Trophoblast cell (in vitro differentiated cells and primary cell): ENCODE data around the gene CD40.

ENCODE experiments used
- DNase-seq, 2 donors: peaks; one replicate each; pipeline ENCODE4 v3.0.0-alpha.2; 2016
- H2AFZ ChIP-seq: 2 replicates; pipeline ENCODE4 v1.6.1; 2013; ENCODE audit warnings: low read length, moderate library complexity, mild to moderate bottlenecking; ENCODE audit not compliant: insufficient read depth, poor library complexity
- H2AK5ac ChIP-seq: 2 replicates; pipeline ENCODE4 v1.6.1; 2013; ENCODE audit warnings: mild to moderate bottlenecking, low read length
- H2BK120ac ChIP-seq: 2 replicates; pipeline ENCODE4 v1.6.1; 2013; ENCODE audit warnings: low read length, mild to moderate bottlenecking, moderate library complexity; ENCODE audit not compliant: insufficient read depth, poor library complexity
- H2BK12ac ChIP-seq: 2 replicates; pipeline ENCODE4 v1.6.1; 2013; ENCODE audit warnings: mild to moderate bottlenecking, low read length, moderate library complexity
- H2BK5ac ChIP-seq: 2 replicates; pipeline ENCODE4 v1.6.1; 2013; ENCODE audit warnings: low read length, low read depth, moderate library complexity, mild to moderate bottlenecking; ENCODE audit not compliant: poor library complexity
- H3K14ac ChIP-seq: 2 replicates; pipeline ENCODE4 v1.6.1; 2013; ENCODE audit warnings: mild to moderate bottlenecking, low read length
- H3K18ac ChIP-seq: 2 replicates; pipeline ENCODE4 v1.6.1; 2013; ENCODE audit warnings: mild to moderate bottlenecking, low read length
- H3K23ac ChIP-seq: 2 replicates; pipeline ENCODE4 v1.6.1; 2013; ENCODE audit warnings: low read length
- H3K27ac ChIP-seq: 2 replicates; pipeline ENCODE4 v1.5.1; 2013; ENCODE audit warnings: low read depth, mild to moderate bottlenecking, inconsistent platforms, low read length, moderate library complexity
- H3K27me3 ChIP-seq: 2 replicates; pipeline ENCODE4 v1.6.1; 2013; ENCODE audit warnings: inconsistent platforms, mild to moderate bottlenecking, low read length, moderate library complexity; ENCODE audit not compliant: insufficient read depth
- H3K36me3 ChIP-seq, 2 experiments: 1 replicate in 1 of 2; 2 replicates in 1 of 2; pipeline ENCODE4 v1.6.1; 2013; ENCODE audit warnings: low read length in 2 of 2, mild to moderate bottlenecking in 2 of 2, moderate library complexity in 1 of 2; ENCODE audit not compliant: insufficient read depth in 2 of 2, control insufficient read depth in 1 of 2
- H3K4ac ChIP-seq: 2 replicates; pipeline ENCODE4 v1.6.1; 2013; ENCODE audit warnings: low read depth, mild to moderate bottlenecking, low read length, moderate library complexity
- H3K4me1 ChIP-seq, 2 experiments: 1 replicate in 1 of 2; 2 replicates in 1 of 2; pipeline ENCODE4 v1.6.1; 2013; ENCODE audit warnings: low read length in 2 of 2, mild to moderate bottlenecking in 2 of 2, moderate library complexity in 1 of 2; ENCODE audit not compliant: insufficient read depth in 2 of 2, control insufficient read depth in 1 of 2
- H3K4me2 ChIP-seq: 2 replicates; pipeline ENCODE4 v1.6.1; 2013; ENCODE audit warnings: inconsistent platforms, mild to moderate bottlenecking, low read length, moderate library complexity
- H3K4me3 ChIP-seq: 2 replicates; pipeline ENCODE4 v1.5.1; 2013; ENCODE audit warnings: mild to moderate bottlenecking, low read depth, low read length, inconsistent platforms
- H3K79me1 ChIP-seq: one replicate; pipeline ENCODE4 v1.6.1; 2013; ENCODE audit warnings: low read length
- H3K79me2 ChIP-seq: 2 replicates; pipeline ENCODE4 v1.6.1; 2013; ENCODE audit warnings: low read length, mild to moderate bottlenecking; ENCODE audit not compliant: control insufficient read depth, insufficient read depth, poor library complexity
- H3K9ac ChIP-seq: 2 replicates; pipeline ENCODE4 v1.6.1; 2013; ENCODE audit warnings: mild to moderate bottlenecking, low read length
- H3K9me3 ChIP-seq: 2 replicates; pipeline ENCODE4 v1.6.1; 2013; ENCODE audit warnings: low read depth, mild to moderate bottlenecking, control low read depth, inconsistent platforms, low read length; ENCODE audit not compliant: insufficient read depth
- H4K12ac ChIP-seq: 2 replicates; pipeline ENCODE4 v1.6.1; 2013; ENCODE audit warnings: low read depth, mild to moderate bottlenecking, low read length, moderate library complexity
- H4K8ac ChIP-seq: 2 replicates; pipeline ENCODE4 v1.6.1; 2013; ENCODE audit warnings: low read depth, mild to moderate bottlenecking, low read length, moderate library complexity
- H4K91ac ChIP-seq: one replicate; pipeline ENCODE4 v1.6.1; 2013; ENCODE audit warnings: low read depth, mild to moderate bottlenecking, low read length, moderate library complexity
- WGBS: extraction: QIAGEN DNeasy Blood & Tissue Kit; methylation state at CpG from one replicate; pipeline ENCODE4 v1.1.7; 2013; ENCODE audit warnings: missing lambda C conversion rate; ENCODE audit not compliant: insufficient read length, insufficient coverage; ENCODE audit errors: extremely low coverage; 5-methylcytosine and 5-hydroxymethylcytosine counted together

The CD40 gene

GRCh38 chr20:46119547-46119946 is 1.4 kb downstream of the CD40 start:
- H3K4ac ChIP-seq: no peak overlapping the region

GRCh38 chr20:46120136-46120535 is 2.0 kb downstream of the CD40 start:
- WGBS: no CpG with 5 or more reads among the region's 2 CpGs

More at GRCh38 chr20:46119547-46119946, 1.4 kb downstream of the CD40 start:
- H3K4me1 ChIP-seq: peaks cover 22 to 24% of the 10 kb centered on the region in 2 experiments
- no peaks in the 10 kb centered on the region for H3K36me3 ChIP-seq
- peaks cover 8% of the 10 kb centered on the region for H3K79me1 ChIP-seq
- H3K9ac ChIP-seq: no peak overlapping the region
- H2BK12ac ChIP-seq: no peak overlapping the region
- no CpG with 5 or more reads among the region's 2 CpGs for WGBS
- H2BK5ac ChIP-seq: no peak overlapping the region
- H4K12ac ChIP-seq: no peak overlapping the region
- H4K91ac ChIP-seq: no peak overlapping the region
- no peaks in the 10 kb centered on the region for H3K9me3 ChIP-seq
- H4K8ac ChIP-seq: no peak overlapping the region
- peaks cover 3% of the 10 kb centered on the region for H3K79me2 ChIP-seq
- H3K18ac ChIP-seq: no peak overlapping the region
- no peak overlapping the region for H3K23ac ChIP-seq
- no peak overlapping the region for H3K27ac ChIP-seq
- DNase-seq: no peak
- H3K27me3 ChIP-seq: no peaks in the 10 kb centered on the region
- H3K14ac ChIP-seq: no peak overlapping the region
- no peak overlapping the region for H3K4me2 ChIP-seq
- H2AFZ ChIP-seq: no peak overlapping the region
- no peak overlapping the region for H3K4me3 ChIP-seq
- no peak overlapping the region for H2BK120ac ChIP-seq
- H2AK5ac ChIP-seq: no peak overlapping the region

GRCh38 chr20:46121184-46121930 is 3.2 kb downstream of the CD40 start:
- H2BK12ac ChIP-seq: peak overlapping the region; percentile 37
- peak overlapping the region; percentile 20 for H4K91ac ChIP-seq
- peaks cover 3% of the 10 kb centered on the region for H3K79me2 ChIP-seq
- no peak overlapping the region for H4K8ac ChIP-seq
- H3K14ac ChIP-seq: no peak overlapping the region
- H3K4me3 ChIP-seq: no peak overlapping the region
- H2BK5ac ChIP-seq: no peak overlapping the region
- H3K9me3 ChIP-seq: no peaks in the 10 kb centered on the region
- H3K4me1 ChIP-seq: peaks cover 22 to 24% of the 10 kb centered on the region in 2 experiments
- peak overlapping the region; percentile 11 for H3K4me2 ChIP-seq
- WGBS: no CpG with 5 or more reads among the region's 2 CpGs
- peaks cover 8% of the 10 kb centered on the region for H3K79me1 ChIP-seq
- H2AK5ac ChIP-seq: no peak overlapping the region
- H3K23ac ChIP-seq: no peak overlapping the region
- H2AFZ ChIP-seq: no peak overlapping the region
- peak; percentile 52 to 82 for DNase-seq
- H2BK120ac ChIP-seq: no peak overlapping the region
- H3K18ac ChIP-seq: no peak overlapping the region
- H3K9ac ChIP-seq: no peak overlapping the region
- H3K36me3 ChIP-seq: no peaks in the 10 kb centered on the region
- H3K27ac ChIP-seq: peak overlapping the region; percentile 24
- no peaks in the 10 kb centered on the region for H3K27me3 ChIP-seq
- H4K12ac ChIP-seq: no peak overlapping the region
- no peak overlapping the region for H3K4ac ChIP-seq

More at GRCh38 chr20:46120136-46120535, 2.0 kb downstream of the CD40 start:
- no peaks in the 10 kb centered on the region for H3K27me3 ChIP-seq
- H3K79me1 ChIP-seq: peaks cover 8% of the 10 kb centered on the region
- H3K27ac ChIP-seq: no peak overlapping the region
- no peak overlapping the region for H3K9ac ChIP-seq
- no peak overlapping the region for H3K23ac ChIP-seq
- H3K36me3 ChIP-seq: no peaks in the 10 kb centered on the region
- no peak overlapping the region for H3K14ac ChIP-seq
- no peak overlapping the region for H2BK120ac ChIP-seq
- no peaks in the 10 kb centered on the region for H3K9me3 ChIP-seq
- no peak overlapping the region for H3K4me2 ChIP-seq
- no peak overlapping the region for H3K4me3 ChIP-seq
- H3K79me2 ChIP-seq: peaks cover 3% of the 10 kb centered on the region
- no peak overlapping the region for H2BK12ac ChIP-seq
- no peak overlapping the region for H3K4ac ChIP-seq
- H3K18ac ChIP-seq: no peak overlapping the region
- H2BK5ac ChIP-seq: no peak overlapping the region
- H4K8ac ChIP-seq: no peak overlapping the region
- no peak overlapping the region for H4K12ac ChIP-seq
- H2AK5ac ChIP-seq: no peak overlapping the region
- H4K91ac ChIP-seq: no peak overlapping the region
- H2AFZ ChIP-seq: no peak overlapping the region
- DNase-seq: no peak
- peaks cover 22 to 24% of the 10 kb centered on the region in 2 experiments for H3K4me1 ChIP-seq

GRCh38 chr20:46122071-46122470 is 4.0 kb downstream of the CD40 start:
- no CpG with 5 or more reads among the region's 11 CpGs for WGBS
- no peak overlapping the region for H2AFZ ChIP-seq

More at GRCh38 chr20:46122071-46122470, 4.0 kb downstream of the CD40 start:
- Histone ChIP-seq H3K4me3 (no peak overlapping the region), H2BK5ac (peak overlapping the region; percentile 43), H3K27ac (peak overlapping the region; percentile 24), H3K27me3 (no peaks in the 10 kb centered on the region), H3K9me3 (no peaks in the 10 kb centered on the region), H3K36me3 (no peaks in the 10 kb centered on the region), H3K9ac (no peak overlapping the region), H2AK5ac (no peak overlapping the region), H2BK120ac (no peak overlapping the region), H4K8ac (no peak overlapping the region), H4K12ac (no peak overlapping the region), H4K91ac (peak overlapping the region; percentile 20), H3K18ac (no peak overlapping the region), H3K79me2 (peaks cover 3% of the 10 kb centered on the region), H3K23ac (no peak overlapping the region), H3K4ac (no peak overlapping the region), H3K14ac (no peak overlapping the region), H3K79me1 (peaks cover 8% of the 10 kb centered on the region), H3K4me1 (peaks cover 22 to 24% of the 10 kb centered on the region in 2 experiments), H3K4me2 (peak overlapping the region; percentile 11), H2BK12ac (no peak overlapping the region)
- DNase-seq: peak; percentile 81 to 83
